Adipocyte (in vitro differentiated cells): Measurements from ENCODE around the gene RAB10.

Experiments
- DNase-seq: peaks from one replicate; pipeline ENCODE4 v3.0.0-alpha.2; 2015; ENCODE audit warnings: low read depth
- H3K27me3 ChIP-seq: replicated peaks from 2 replicates; pipeline ENCODE4 v1.7.0; 2013; ENCODE audit warnings: mild to moderate bottlenecking, low read length, moderate library complexity; ENCODE audit not compliant: control insufficient read depth, insufficient read depth
- H3K36me3 ChIP-seq: 2 replicates; pipeline ENCODE4 v1.7.0; 2013; ENCODE audit warnings: low read length, mild to moderate bottlenecking, moderate library complexity; ENCODE audit not compliant: control insufficient read depth, insufficient read depth, severe bottlenecking
- H3K4me1 ChIP-seq: 2 replicates; pipeline ENCODE4 v1.7.0; 2013; ENCODE audit warnings: mild to moderate bottlenecking, low read length, moderate library complexity; ENCODE audit not compliant: control insufficient read depth, insufficient read depth
- H3K4me3 ChIP-seq: 2 replicates; pipeline ENCODE4 v1.7.0; 2013; ENCODE audit warnings: mild to moderate bottlenecking, low read length, moderate library complexity
- H3K9ac ChIP-seq: 2 replicates; pipeline ENCODE4 v1.7.0; 2013; ENCODE audit warnings: mild to moderate bottlenecking, low read length, moderate library complexity
- H3K9me3 ChIP-seq: 2 replicates; pipeline ENCODE4 v1.7.0; 2013; ENCODE audit warnings: mild to moderate bottlenecking, low read length, moderate library complexity; ENCODE audit not compliant: control insufficient read depth

RAB10 gene

DNA sequence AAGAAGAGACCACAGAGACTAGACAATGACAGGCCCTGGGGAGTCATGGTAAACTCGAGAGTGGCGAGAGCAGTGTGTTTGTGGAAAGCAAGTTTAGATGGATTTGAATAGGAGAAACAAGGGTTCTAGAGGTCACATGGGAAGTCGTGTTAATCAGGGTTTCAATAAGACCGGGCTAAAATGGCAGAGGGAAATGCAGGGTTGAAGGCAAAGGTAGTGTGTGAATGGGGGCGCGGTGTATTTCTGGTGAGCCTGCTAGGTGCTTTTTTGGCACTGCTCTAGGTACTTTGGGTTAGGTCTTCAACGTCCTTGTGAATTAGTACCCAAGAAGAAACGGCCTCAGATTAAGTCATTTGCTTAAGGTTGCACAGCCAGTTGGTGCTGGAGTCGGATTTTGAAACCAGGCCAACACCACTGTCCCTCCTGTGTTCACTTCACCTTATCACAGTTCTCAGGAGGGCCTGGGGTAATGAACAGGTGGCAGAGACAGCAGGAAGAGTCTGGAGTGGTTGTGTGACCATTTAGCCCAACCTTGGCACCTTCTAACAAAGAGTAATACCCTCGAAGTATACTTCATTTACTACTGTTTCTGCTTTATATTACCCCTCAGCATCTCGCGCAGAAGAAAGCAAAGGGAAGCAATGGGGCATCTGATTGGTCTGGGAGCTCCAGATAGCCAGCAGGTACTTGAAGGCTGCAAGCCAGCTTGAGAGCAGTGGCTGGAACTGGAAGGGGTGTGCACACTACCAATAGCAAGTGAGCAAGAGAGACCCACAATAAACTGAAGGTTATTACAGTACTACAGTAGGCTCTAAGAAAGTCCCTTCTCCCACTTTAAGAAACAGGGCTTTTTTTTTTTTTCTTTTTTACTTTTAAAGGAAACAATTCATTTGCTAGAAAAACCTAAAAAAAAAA is 105.6 kb downstream of the RAB10 start:
- H3K9me3 ChIP-seq = no peaks in the 10 kb centered on the region
- DNase-seq = no peak
- no peak overlapping the region for H3K9ac ChIP-seq
- peaks cover 31% of the 10 kb centered on the region for H3K36me3 ChIP-seq
- H3K4me3 ChIP-seq = no peak overlapping the region
- no peaks in the 10 kb centered on the region for H3K27me3 ChIP-seq
- peaks cover 10% of the 10 kb centered on the region for H3K4me1 ChIP-seq

GRCh38 chr2:26141145-26141769 is 107.4 kb downstream of the RAB10 start:
- Histone ChIP-seq H3K4me3 (no peak overlapping the region), H3K4me1 (no peaks in the 10 kb centered on the region), H3K9ac (no peak overlapping the region), H3K9me3 (no peaks in the 10 kb centered on the region), H3K36me3 (peaks cover 13% of the 10 kb centered on the region), H3K27me3 (no peaks in the 10 kb centered on the region)
- DNase-seq = no peak

- Histone ChIP-seq H3K9ac (no peak overlapping the region), H3K36me3 (no peaks in the 10 kb centered on the region), H3K4me3 (no peak overlapping the region), H3K9me3 (no peaks in the 10 kb centered on the region), H3K4me1 (no peaks in the 10 kb centered on the region), H3K27me3 (peaks cover 5% of the 10 kb centered on the region)
- no peak for DNase-seq
These were observed 110.1 kb downstream of the RAB10 start for GRCh38 chr2:26144031-26144430.

DNA sequence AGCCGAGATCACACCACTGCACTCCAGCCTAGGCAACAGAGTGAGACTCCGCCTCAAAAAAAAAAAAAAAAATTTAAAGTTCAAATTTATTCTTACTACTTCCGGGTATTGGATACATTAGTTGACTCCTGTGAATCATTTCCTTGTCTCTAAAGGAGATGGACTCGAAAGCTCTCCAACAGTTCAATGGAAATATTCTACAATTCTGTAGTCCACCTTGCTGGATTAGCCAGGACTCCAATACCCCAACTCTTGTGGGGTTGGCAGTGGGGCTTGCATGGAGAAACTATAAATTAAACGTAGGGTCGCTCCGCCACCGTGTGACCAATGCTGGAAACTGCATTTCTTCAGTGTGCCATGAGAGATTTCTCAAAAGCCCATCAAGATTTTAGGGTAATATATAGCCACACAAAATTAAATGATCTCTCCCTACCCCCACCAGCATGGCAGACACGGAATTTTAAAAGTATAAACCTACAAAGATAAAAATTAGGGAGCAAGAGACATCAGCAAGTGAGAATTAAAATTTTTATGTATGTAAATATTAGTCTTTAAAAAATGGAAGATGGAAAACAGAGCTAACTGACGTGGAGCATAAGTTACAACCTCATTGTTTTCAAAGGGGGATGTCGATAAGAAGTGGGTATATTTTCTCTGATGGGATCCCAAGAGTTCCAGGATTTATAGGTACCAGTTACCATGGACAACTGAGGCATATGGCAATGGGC is 111.2 kb downstream of the RAB10 start:
- peak; percentile 85 for DNase-seq
- no peaks in the 10 kb centered on the region for H3K9me3 ChIP-seq
- H3K4me1 ChIP-seq = no peaks in the 10 kb centered on the region

GRCh38 chr2:26148501-26148900 is 114.6 kb downstream of the RAB10 start:
- H3K27me3 ChIP-seq = peaks cover 8% of the 10 kb centered on the region
- H3K9ac ChIP-seq = no peak overlapping the region
- H3K9me3 ChIP-seq = no peaks in the 10 kb centered on the region
- H3K36me3 ChIP-seq = no peaks in the 10 kb centered on the region
- peak; percentile 9 for DNase-seq
- H3K4me1 ChIP-seq = no peaks in the 10 kb centered on the region
- no peak overlapping the region for H3K4me3 ChIP-seq

More for the DNA sequence above, 111.2 kb downstream of the RAB10 start:
- Histone ChIP-seq H3K27me3 (peaks cover 6% of the 10 kb centered on the region), H3K36me3 (no peaks in the 10 kb centered on the region), H3K9ac (peak overlapping the region; percentile 10), H3K4me3 (peak overlapping the region; percentile 52)

- no peak overlapping the region for H3K9ac ChIP-seq
- peaks cover 7% of the 10 kb centered on the region for H3K9me3 ChIP-seq
- H3K4me1 ChIP-seq = no peaks in the 10 kb centered on the region
- no peak for DNase-seq
- no peaks in the 10 kb centered on the region for H3K36me3 ChIP-seq
- no peak overlapping the region for H3K4me3 ChIP-seq
- H3K27me3 ChIP-seq = peaks cover 8% of the 10 kb centered on the region
These were observed 116.4 kb downstream of the RAB10 start for GRCh38 chr2:26150243-26150642.

DNA sequence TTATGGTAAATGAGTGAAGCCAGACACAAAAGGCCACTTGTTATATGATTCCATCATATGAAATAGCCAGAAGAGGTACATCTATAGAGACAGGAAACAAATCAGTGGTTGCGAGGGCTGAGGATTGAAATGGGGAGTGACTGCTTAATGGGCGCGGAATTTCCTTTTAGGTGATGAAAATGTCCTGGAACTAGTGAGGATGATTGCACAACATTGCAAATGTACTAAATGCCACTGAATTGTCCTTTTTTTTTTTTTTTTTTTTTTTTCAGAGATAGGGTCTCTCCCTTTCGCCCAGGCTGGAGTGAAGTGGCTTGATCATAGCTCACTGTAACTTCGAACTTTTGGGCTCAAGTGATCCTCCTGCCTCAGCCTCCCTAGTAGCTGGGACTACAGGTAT is 123.7 kb downstream of the RAB10 start:
- H3K27me3 ChIP-seq = no peaks in the 10 kb centered on the region
- DNase-seq = no peak
- no peaks in the 10 kb centered on the region for H3K4me1 ChIP-seq
- no peak overlapping the region for H3K9ac ChIP-seq
- H3K9me3 ChIP-seq = peaks cover 7% of the 10 kb centered on the region
- H3K4me3 ChIP-seq = no peak overlapping the region
- no peaks in the 10 kb centered on the region for H3K36me3 ChIP-seq

GRCh38 chr2:26161926-26162325 is 128.0 kb downstream of the RAB10 start:
- no peak for DNase-seq
- H3K9me3 ChIP-seq = no peaks in the 10 kb centered on the region
- H3K27me3 ChIP-seq = no peaks in the 10 kb centered on the region
- H3K4me1 ChIP-seq = no peaks in the 10 kb centered on the region
- H3K36me3 ChIP-seq = no peaks in the 10 kb centered on the region
- H3K9ac ChIP-seq = no peak overlapping the region
- no peak overlapping the region for H3K4me3 ChIP-seq

DNA sequence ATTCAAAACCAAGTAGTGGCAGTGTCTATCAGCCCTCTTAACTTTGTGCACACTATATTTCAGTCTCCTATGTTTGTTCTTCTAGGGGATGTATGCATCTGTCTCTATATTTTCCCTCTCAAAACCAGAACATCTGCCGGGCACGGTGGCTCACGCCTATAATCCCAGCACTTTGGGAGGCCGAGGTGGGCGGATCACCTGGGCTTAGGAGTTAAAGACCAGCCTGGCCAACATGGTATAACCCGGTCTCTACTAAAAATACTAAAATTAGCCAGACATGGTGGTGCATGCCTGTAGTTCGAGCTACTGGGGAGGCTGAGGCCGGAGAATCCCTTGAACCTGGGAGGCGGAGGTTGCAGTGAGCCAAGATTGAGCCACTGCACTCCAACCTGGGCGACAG is 129.1 kb downstream of the RAB10 start:
- Histone ChIP-seq H3K36me3 (no peaks in the 10 kb centered on the region), H3K4me1 (no peaks in the 10 kb centered on the region), H3K9me3 (no peaks in the 10 kb centered on the region), H3K27me3 (no peaks in the 10 kb centered on the region), H3K9ac (no peak overlapping the region), H3K4me3 (no peak overlapping the region)
- no peak for DNase-seq

- Histone ChIP-seq H3K36me3 (no peaks in the 10 kb centered on the region), H3K4me1 (no peaks in the 10 kb centered on the region), H3K9ac (no peak overlapping the region), H3K27me3 (no peaks in the 10 kb centered on the region), H3K4me3 (no peak overlapping the region), H3K9me3 (no peaks in the 10 kb centered on the region)
- DNase-seq = no peak
These were observed 130.3 kb downstream of the RAB10 start for GRCh38 chr2:26164231-26164630.

GRCh38 chr2:26164641-26165211 is 130.8 kb downstream of the RAB10 start:
- DNase-seq = no peak
- H3K9ac ChIP-seq = no peak overlapping the region
- H3K9me3 ChIP-seq = no peaks in the 10 kb centered on the region
- no peaks in the 10 kb centered on the region for H3K4me1 ChIP-seq
- H3K36me3 ChIP-seq = no peaks in the 10 kb centered on the region
- H3K27me3 ChIP-seq = no peaks in the 10 kb centered on the region
- H3K4me3 ChIP-seq = no peak overlapping the region
